GM12878 (cell line): ENCODE results near the gene GZMM. TPM values are rescaled to one million over a fixed set of nuclear protein-coding genes. Genes with fewer than 3 reads are reported as not detected.

Experiments used
- ATAC-seq: fragments of 200-7000 bp; cut with Tn5 transposase; 3 replicates; pipeline ENCODE4 v1.9.1; 2020; ENCODE audit warnings: mild to moderate bottlenecking, moderate library complexity
- BruUV-seq: library from RNA; stranded (reverse); fragments of 400-500 nt; replicated peaks from 2 replicates; lab custom pipeline; 2021; lab: Mats Ljungman, UMichigan
- CTCF ChIA-PET: fragments of 300-600 bp; sonication (Branson Sonifier 250); formaldehyde crosslinking; extraction: SDS; loops from one replicate; lab custom pipeline; 2021; ENCODE audit warnings: inconsistent platforms; lab: Yijun Ruan, JAX
- POLR2A ChIA-PET: fragments of 350-600 bp; formaldehyde crosslinking; extraction: SDS; loops from one replicate; lab custom pipeline; 2021; ENCODE audit warnings: inconsistent platforms; lab: Charles Lee
- RAD21 ChIA-PET: fragments of 300-600 bp; sonication (Branson Sonifier 250); formaldehyde crosslinking; loops from one replicate; lab custom pipeline; 2023; ENCODE audit warnings: antibody characterized with exemption; ENCODE audit not compliant: unreplicated experiment; lab: Charles Lee
- SMC1A ChIA-PET: fragments of 300-600 bp; sonication (Branson Sonifier 250); formaldehyde crosslinking; loops from one replicate; lab custom pipeline; 2023; ENCODE audit not compliant: unreplicated experiment, uncharacterized antibody; lab: Charles Lee
- DNase-seq: peaks from one replicate; pipeline ENCODE4 v3.0.0-alpha.2; 2011; ENCODE audit warnings: low read depth, low spot score
- FAIRE-seq: peaks from 3 replicates; lab custom pipeline; 2011; peaks lifted over from hg19 to GRCh38; lab: Jason Lieb, UNC
- H2AFZ ChIP-seq: 2 replicates; pipeline ENCODE4 v1.6.0; 2011; ENCODE audit warnings: low read depth, low read length, control low read depth; ENCODE audit not compliant: control insufficient read depth
- H3K27ac ChIP-seq: 2 replicates; pipeline ENCODE4 v1.5.1; 2011; ENCODE audit warnings: control low read depth; ENCODE audit not compliant: control insufficient read depth, insufficient read depth
- H3K27me3 ChIP-seq, 2 experiments: replicated peaks in 1 of 2; 2 replicates each; pipeline versions ENCODE4 v1.6.0 to v1.6.1; 2011; ENCODE audit warnings: low read length in 1 of 2; ENCODE audit not compliant: control insufficient read depth in 2 of 2, insufficient read depth in 2 of 2
- H3K36me3 ChIP-seq, 2 experiments: 2 replicates each; pipeline ENCODE4 v1.5.1; 2011; ENCODE audit warnings: low read length in 1 of 2; ENCODE audit not compliant: control insufficient read depth in 2 of 2, insufficient read depth in 2 of 2
- H3K4me1 ChIP-seq: 2 replicates; pipeline ENCODE4 v1.6.1; 2011; ENCODE audit warnings: mild to moderate bottlenecking, low read length, moderate library complexity, mixed read lengths; ENCODE audit not compliant: control insufficient read depth, insufficient read depth
- H3K4me2 ChIP-seq: 2 replicates; pipeline ENCODE4 v1.6.0; 2011; ENCODE audit warnings: control low read depth; ENCODE audit not compliant: control insufficient read depth, insufficient read depth
- H3K4me3 ChIP-seq: fragments of 200-600 bp; sonication (generic); 2 replicates; pipeline ENCODE4 v1.5.1; 2016
- H3K79me2 ChIP-seq: 2 replicates; pipeline ENCODE4 v1.6.0; 2011; ENCODE audit warnings: low read length; ENCODE audit not compliant: control insufficient read depth, insufficient read depth
- H3K9ac ChIP-seq: 2 replicates; pipeline ENCODE4 v1.8.0; 2011; ENCODE audit warnings: low read length, control low read depth, mixed read lengths; ENCODE audit not compliant: control insufficient read depth, insufficient read depth
- H3K9me3 ChIP-seq: replicated peaks from 3 replicates; pipeline ENCODE4 v1.5.1; 2011; ENCODE audit warnings: mild to moderate bottlenecking, low read length; ENCODE audit not compliant: control insufficient read depth, insufficient read depth
- H4K20me1 ChIP-seq: 2 replicates; pipeline ENCODE4 v1.6.0; 2011; ENCODE audit not compliant: control insufficient read depth, insufficient read depth
- DPF2 ChIP-seq: fragments of 450-650 bp; IDR thresholded peaks from 2 replicates; pipeline ENCODE4 v1.6.1; 2017; ENCODE audit warnings: mild to moderate bottlenecking
- EED ChIP-seq: sonication (generic); IDR thresholded peaks from 2 replicates; pipeline ENCODE4 v1.6.1; 2016; ENCODE audit warnings: antibody characterized with exemption, low read depth
- FOXK2 ChIP-seq: fragments of 450-650 bp; IDR thresholded peaks from 2 replicates; pipeline ENCODE4 v1.6.1; 2017; ENCODE audit warnings: mild to moderate bottlenecking, moderate library complexity
- HCFC1 ChIP-seq: fragments of 150-350 bp; IDR thresholded peaks from 2 replicates; pipeline ENCODE4 v1.6.1; 2014; ENCODE audit warnings: low read length
- MEF2A ChIP-seq: IDR thresholded peaks from 2 replicates; pipeline ENCODE4 v1.6.1; 2011; ENCODE audit warnings: low read depth, mild to moderate bottlenecking, low read length, moderate library complexity; ENCODE audit not compliant: insufficient read depth
- PAX8 ChIP-seq: fragments of 450-650 bp; IDR thresholded peaks from 2 replicates; pipeline ENCODE4 v1.6.1; 2017; ENCODE audit warnings: mild to moderate bottlenecking, moderate library complexity
- RAD21 ChIP-seq: IDR thresholded peaks from 2 replicates; pipeline ENCODE4 v1.6.1; 2011; ENCODE audit warnings: mild to moderate bottlenecking, low read depth, low read length, moderate library complexity; ENCODE audit not compliant: insufficient read depth
- RBBP5 ChIP-seq: fragments of 200-600 bp; sonication (generic); conservative IDR thresholded peaks from 2 replicates; pipeline ENCODE4 v1.6.1; 2016
- SIX5 ChIP-seq: IDR thresholded peaks from 2 replicates; pipeline ENCODE4 v1.6.1; 2011; ENCODE audit warnings: mild to moderate bottlenecking, low read depth, low read length, moderate library complexity; ENCODE audit not compliant: severe bottlenecking
- SMARCA5 ChIP-seq: fragments of 450-650 bp; IDR thresholded peaks from 2 replicates; pipeline ENCODE4 v1.6.1; 2017; ENCODE audit warnings: mild to moderate bottlenecking
- SRF ChIP-seq, 2 experiments: IDR thresholded peaks; 2 replicates each; pipeline ENCODE4 v1.6.1; 2011; ENCODE audit warnings: low read depth in 2 of 2, low read length in 2 of 2, mild to moderate bottlenecking in 1 of 2, moderate library complexity in 1 of 2
- STAT3 ChIP-seq: IDR thresholded peaks from 2 replicates; pipeline ENCODE4 v1.6.1; 2011; ENCODE audit warnings: low read depth, low read length, improper control_type of control experiment
- WGBS: methylation state at CpG from one replicate; pipeline ENCODE4 v1.1.6; 2016; ENCODE audit warnings: low lambda C conversion rate; ENCODE audit not compliant: insufficient replicate concordance, insufficient coverage; ENCODE audit errors: missing lambda C conversion rate; 5-methylcytosine and 5-hydroxymethylcytosine counted together
- in situ Hi-C: fragments of 300-500 bp; cut with MboI; formaldehyde crosslinking; loops from 9 replicates; pipeline ENCODE4 v1.14.3; 2018; ENCODE audit warnings: mixed read lengths
- intact Hi-C: fragments of 100-400 bp; cut with micrococcal nuclease; formaldehyde crosslinking; loops from one replicate; pipeline ENCODE4 v1.14.2; 2022; ENCODE audit not compliant: unreplicated experiment
- polyA plus RNA-seq, 11 experiments: library from polyadenylated mRNA; depleted of rRNA in 4 of 11; unstranded in 6 of 11; stranded (reverse) in 5 of 11; fragments of >200 nt; fragmentation: Nextera tagmentation in 4 of 11; fragmentation: Illumina TruSeq in 1 of 11; extraction: Ambion mirVana in 4 of 11; extraction: Trizol in 1 of 11; gene quantifications; 1 replicate in 1 of 11; 2 replicates in 10 of 11; pipeline versions ENCODE4 v1.2.1 to v1.2.3, GENCODE V29; 2011 to 2016; ENCODE audit warnings: inconsistent platforms in 2 of 11, missing spikeins in 2 of 11, low read depth in 1 of 11
- total RNA-seq, 4 experiments: library from RNA; depleted of rRNA in 3 of 4; stranded (reverse); fragments of >200 nt in 3 of 4; fragmentation: Illumina TruSeq in 1 of 4; extraction: Trizol in 1 of 4; gene quantifications; 2 replicates each; pipeline versions ENCODE4 v1.2.1 to v1.2.3, GENCODE V29; 2013 to 2021
- TF ChIP-seq, protein P1 (sequence below): fragments of 150-350 bp; IDR thresholded peaks from 2 replicates; pipeline ENCODE4 v1.6.1; 2016; ENCODE audit warnings: low read depth, low read length
- TF ChIP-seq, protein P2 (sequence below): fragments of 450-650 bp; IDR thresholded peaks from 2 replicates; pipeline ENCODE4 v1.6.1; 2016; ENCODE audit warnings: mild to moderate bottlenecking

GZMM gene
- total and polyA plus RNA-seq, 10 of the 15 experiments (the other 5 are each of a cell fraction or from before 2014, with no cell fraction given), result 0.09 to 0.48 (median 0.23) TPM; not detected in 7

- BruUV-seq, result no TSS peak
- 58% methylated on average over 19 of the region's 19 CpGs for WGBS
- in situ Hi-C loops, result no loop called here
These were observed 48.2 kb downstream of the GZMM start for GRCh38 chr19:592101-592500.

DNA sequence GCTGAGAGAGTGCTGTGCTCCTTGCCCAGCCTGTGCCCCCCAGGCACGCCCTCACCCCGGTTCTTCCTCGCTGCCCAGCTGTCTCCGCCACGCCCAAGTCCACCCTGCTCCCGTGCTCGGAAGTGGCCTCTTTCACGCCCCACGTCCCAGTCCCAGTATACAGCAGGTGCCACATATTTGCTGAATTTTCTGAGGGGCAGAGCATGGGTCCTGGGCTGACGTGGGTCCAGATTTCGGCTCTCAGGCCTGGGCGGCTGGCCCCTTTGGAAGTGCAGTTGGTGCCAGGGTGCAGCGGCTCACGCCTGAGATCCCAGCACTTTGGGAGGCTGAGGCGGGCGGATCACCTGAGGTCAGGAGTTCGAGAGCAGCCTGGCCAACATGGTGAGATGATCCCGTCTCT, 49.2 kb downstream of the GZMM start:
- SMC1A ChIA-PET, result no interaction called here
- WGBS, result 56% methylated on average over 18 of the region's 18 CpGs
- peaks cover 4 to 9% of the 10 kb centered on the region in 2 experiments for H3K27me3 ChIP-seq
- no peak overlapping the region for H3K4me3 ChIP-seq
- H3K9ac ChIP-seq, result no peak overlapping the region
- H3K79me2 ChIP-seq, result no peaks in the 10 kb centered on the region
- no peaks in the 10 kb centered on the region for H4K20me1 ChIP-seq
- no peaks in the 10 kb centered on the region for H3K36me3 ChIP-seq
- FAIRE-seq, result no peak
- no TSS peak for BruUV-seq
- CTCF ChIA-PET, result no interaction called here
- POLR2A ChIA-PET, result no interaction called here
- H3K9me3 ChIP-seq, result no peaks in the 10 kb centered on the region; the same call in 2 of the 3 replicates
- DNase-seq, result no peak
- no peak for ATAC-seq
- intact Hi-C loops (no loop called here), in situ Hi-C loops (no loop called here)
- H3K27ac ChIP-seq, result no peak overlapping the region
- RAD21 ChIA-PET, result no interaction called here
- H3K4me1 ChIP-seq, result no peaks in the 10 kb centered on the region
- H3K4me2 ChIP-seq, result no peak overlapping the region
- no peak overlapping the region for H2AFZ ChIP-seq
- TF ChIP-seq EED (no peak), SRF (IDR thresholded peaks at IDR 0.05; ENCODE audit: low read depth in 2 of 2, low read length in 2 of 2) (no peak), STAT3 (no peak), MEF2A (no peak), SMARCA5 (no peak), PAX8 (no peak), FOXK2 (no peak), RAD21 (no peak), RBBP5 (no peak), DPF2 (no peak), SIX5 (no peak)
- TF ChIP-seq, protein P1, sequence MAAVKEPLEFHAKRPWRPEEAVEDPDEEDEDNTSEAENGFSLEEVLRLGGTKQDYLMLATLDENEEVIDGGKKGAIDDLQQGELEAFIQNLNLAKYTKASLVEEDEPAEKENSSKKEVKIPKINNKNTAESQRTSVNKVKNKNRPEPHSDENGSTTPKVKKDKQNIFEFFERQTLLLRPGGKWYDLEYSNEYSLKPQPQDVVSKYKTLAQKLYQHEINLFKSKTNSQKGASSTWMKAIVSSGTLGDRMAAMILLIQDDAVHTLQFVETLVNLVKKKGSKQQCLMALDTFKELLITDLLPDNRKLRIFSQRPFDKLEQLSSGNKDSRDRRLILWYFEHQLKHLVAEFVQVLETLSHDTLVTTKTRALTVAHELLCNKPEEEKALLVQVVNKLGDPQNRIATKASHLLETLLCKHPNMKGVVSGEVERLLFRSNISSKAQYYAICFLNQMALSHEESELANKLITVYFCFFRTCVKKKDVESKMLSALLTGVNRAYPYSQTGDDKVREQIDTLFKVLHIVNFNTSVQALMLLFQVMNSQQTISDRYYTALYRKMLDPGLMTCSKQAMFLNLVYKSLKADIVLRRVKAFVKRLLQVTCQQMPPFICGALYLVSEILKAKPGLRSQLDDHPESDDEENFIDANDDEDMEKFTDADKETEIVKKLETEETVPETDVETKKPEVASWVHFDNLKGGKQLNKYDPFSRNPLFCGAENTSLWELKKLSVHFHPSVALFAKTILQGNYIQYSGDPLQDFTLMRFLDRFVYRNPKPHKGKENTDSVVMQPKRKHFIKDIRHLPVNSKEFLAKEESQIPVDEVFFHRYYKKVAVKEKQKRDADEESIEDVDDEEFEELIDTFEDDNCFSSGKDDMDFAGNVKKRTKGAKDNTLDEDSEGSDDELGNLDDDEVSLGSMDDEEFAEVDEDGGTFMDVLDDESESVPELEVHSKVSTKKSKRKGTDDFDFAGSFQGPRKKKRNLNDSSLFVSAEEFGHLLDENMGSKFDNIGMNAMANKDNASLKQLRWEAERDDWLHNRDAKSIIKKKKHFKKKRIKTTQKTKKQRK, result no peak
- TF ChIP-seq, protein P2, sequence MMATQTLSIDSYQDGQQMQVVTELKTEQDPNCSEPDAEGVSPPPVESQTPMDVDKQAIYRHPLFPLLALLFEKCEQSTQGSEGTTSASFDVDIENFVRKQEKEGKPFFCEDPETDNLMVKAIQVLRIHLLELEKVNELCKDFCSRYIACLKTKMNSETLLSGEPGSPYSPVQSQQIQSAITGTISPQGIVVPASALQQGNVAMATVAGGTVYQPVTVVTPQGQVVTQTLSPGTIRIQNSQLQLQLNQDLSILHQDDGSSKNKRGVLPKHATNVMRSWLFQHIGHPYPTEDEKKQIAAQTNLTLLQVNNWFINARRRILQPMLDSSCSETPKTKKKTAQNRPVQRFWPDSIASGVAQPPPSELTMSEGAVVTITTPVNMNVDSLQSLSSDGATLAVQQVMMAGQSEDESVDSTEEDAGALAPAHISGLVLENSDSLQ, result no peak

More at GRCh38 chr19:592101-592500, 48.2 kb downstream of the GZMM start:
- no peak overlapping the region for H3K9ac ChIP-seq
- no peaks in the 10 kb centered on the region for H3K36me3 ChIP-seq
- H3K79me2 ChIP-seq, result no peaks in the 10 kb centered on the region
- DNase-seq (no peak), FAIRE-seq (no peak), ATAC-seq (no peak)
- intact Hi-C loops, result no loop called here
- CTCF ChIA-PET, result no interaction called here
- POLR2A ChIA-PET, result no interaction called here
- TF ChIP-seq HCFC1, result no peak
- no peak overlapping the region for H2AFZ ChIP-seq
- H3K27me3 ChIP-seq, result peaks cover 4 to 9% of the 10 kb centered on the region in 2 experiments
- no peaks in the 10 kb centered on the region for H4K20me1 ChIP-seq
- H3K4me1 ChIP-seq, result no peaks in the 10 kb centered on the region
- H3K9me3 ChIP-seq, result no peaks in the 10 kb centered on the region; the same call in 2 of the 3 replicates
- RAD21 ChIA-PET, result no interaction called here
- no peak overlapping the region for H3K27ac ChIP-seq
- no peak overlapping the region for H3K4me3 ChIP-seq
- no peak overlapping the region for H3K4me2 ChIP-seq
- SMC1A ChIA-PET, result no interaction called here
